ENCODE data around the gene BRCC3.

Gene BRCC3

GRCh38 chrX:155070975-155071693 is at the start of gene BRCC3, which contains the start of the genes CMC4 and MTCP1:
TSS of gene BRCC3 (plus strand) at chrX:155071508. CDS start at chrX:155071528, 20 bp downstream.
TSS of gene CMC4 (minus strand) at chrX:155071136. CDS start at chrX:155064023, 7,113 bp downstream.
TSS of gene MTCP1 (minus strand) at chrX:155071136. CDS start at chrX:155066010, 5,126 bp downstream.
- DNase-seq (ENCODE audit: low read depth, low spot score) = peak; percentile 47

- DNase-seq (ENCODE audit: low read depth, low spot score) = no peak
Measured at GRCh38 chrX:155022585-155022984, 48.7 kb upstream of the BRCC3 start, which contains the start of gene F8. TSS of gene F8 (minus strand) at chrX:155022723. CDS start at chrX:155022552, 171 bp downstream.

- DNase-seq (ENCODE audit: low read depth, low spot score) = no peak
Measured at GRCh38 chrX:155023907-155024833, 47.1 kb upstream of the BRCC3 start.

GRCh38 chrX:155026420-155026726 is 44.9 kb upstream of the BRCC3 start:
- DNase-seq (ENCODE audit: low read depth, low spot score) = no peak

- peak; percentile 59 for DNase-seq (ENCODE audit: low read depth, low spot score)
Measured at GRCh38 chrX:155026727-155027508, 44.4 kb upstream of the BRCC3 start, which contains the start of gene FUNDC2. TSS of gene FUNDC2 (plus strand) at chrX:155026844. CDS start at chrX:155026939, 95 bp downstream.

GRCh38 chrX:155027509-155028066 is 43.7 kb upstream of the BRCC3 start:
- DNase-seq (ENCODE audit: low read depth, low spot score) = no peak

- DNase-seq (ENCODE audit: low read depth, low spot score) = no peak
Measured at GRCh38 chrX:155028129-155028528, 43.2 kb upstream of the BRCC3 start.

GRCh38 chrX:155028877-155029291 is 42.4 kb upstream of the BRCC3 start:
- DNase-seq (ENCODE audit: low read depth, low spot score) = no peak

GRCh38 chrX:155031657-155032056 is 39.7 kb upstream of the BRCC3 start:
- no peak for DNase-seq (ENCODE audit: low read depth, low spot score)

GRCh38 chrX:155035688-155036087 is 35.6 kb upstream of the BRCC3 start:
- no peak for DNase-seq (ENCODE audit: low read depth, low spot score)

GRCh38 chrX:155046129-155046810 is 25.0 kb upstream of the BRCC3 start:
- no peak for DNase-seq (ENCODE audit: low read depth, low spot score)

- DNase-seq (ENCODE audit: low read depth, low spot score) = no peak
Measured at GRCh38 chrX:155046811-155047528, 24.3 kb upstream of the BRCC3 start.

GRCh38 chrX:155048977-155049619 is 22.2 kb upstream of the BRCC3 start:
- no peak for DNase-seq (ENCODE audit: low read depth, low spot score)

GRCh38 chrX:155052738-155053498 is 18.4 kb upstream of the BRCC3 start:
- no peak for DNase-seq (ENCODE audit: low read depth, low spot score)

- no peak for DNase-seq (ENCODE audit: low read depth, low spot score)
Measured at GRCh38 chrX:155053656-155054055, 17.7 kb upstream of the BRCC3 start.

- no peak for DNase-seq (ENCODE audit: low read depth, low spot score)
Measured at GRCh38 chrX:155054255-155054654, 17.1 kb upstream of the BRCC3 start.

- no peak for DNase-seq (ENCODE audit: low read depth, low spot score)
Measured at GRCh38 chrX:155055494-155055893, 15.8 kb upstream of the BRCC3 start.

- DNase-seq (ENCODE audit: low read depth, low spot score) = no peak
Measured at GRCh38 chrX:155056471-155056870, 14.8 kb upstream of the BRCC3 start.
